ENCODE data around the gene CD8A.

- TF ChIP-seq SUZ12 (IDR thresholded peaks at IDR 0.05) = no peak
- no peak for TF ChIP-seq BHLHE40 (IDR thresholded peaks at IDR 0.05; ENCODE audit: borderline replicate concordance)
- TF ChIP-seq FOXM1 (IDR thresholded peaks at IDR 0.05; ENCODE audit: borderline replicate concordance) = no peak
- no peak for TF ChIP-seq PKNOX1 (IDR thresholded peaks at IDR 0.05)
- no peak for TF ChIP-seq LEF1 (IDR thresholded peaks at IDR 0.05; ENCODE audit: borderline replicate concordance)
Measured at GRCh38 chr2:86774862-86775261, 15.9 kb downstream of the CD8A start.
